ENCODE measurements around the gene AKAP8.

DNA sequence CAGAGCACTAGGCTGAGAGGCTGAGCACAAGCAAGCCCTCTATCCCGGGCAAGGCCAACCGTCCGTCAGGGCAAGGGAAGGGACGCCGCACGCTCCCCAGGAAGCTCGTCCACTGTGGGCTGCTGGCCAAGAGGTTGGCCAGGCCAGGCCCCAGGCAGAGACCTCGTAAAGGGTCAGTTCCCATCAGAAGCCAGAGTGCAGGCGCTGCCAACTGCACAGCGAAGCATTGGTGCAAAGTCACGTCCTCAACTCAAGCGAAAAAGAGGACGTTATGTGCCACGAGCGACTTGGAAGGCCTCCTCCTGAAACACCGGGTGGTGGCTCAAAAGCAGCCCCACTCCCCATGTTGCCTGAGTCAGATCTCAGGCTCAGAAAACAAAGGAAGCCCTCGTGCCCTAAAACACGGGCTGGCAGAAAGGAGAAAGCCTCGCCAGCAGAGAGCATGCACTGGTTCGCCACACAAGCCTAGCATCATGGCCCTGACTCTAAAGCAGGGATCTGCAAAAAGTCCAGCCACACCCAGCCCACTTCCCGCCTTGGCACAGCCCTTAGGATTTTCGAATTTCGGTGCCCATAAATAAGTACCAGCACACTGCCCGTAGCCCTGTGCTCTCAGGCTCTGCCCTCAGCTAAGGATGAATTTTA lies 4.7 kb downstream of the AKAP8 start:
- TF ChIP-seq CEBPB (IDR thresholded peaks at IDR 0.05) = no peak
- TF ChIP-seq, protein P1, sequence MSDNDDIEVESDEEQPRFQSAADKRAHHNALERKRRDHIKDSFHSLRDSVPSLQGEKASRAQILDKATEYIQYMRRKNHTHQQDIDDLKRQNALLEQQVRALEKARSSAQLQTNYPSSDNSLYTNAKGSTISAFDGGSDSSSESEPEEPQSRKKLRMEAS (IDR thresholded peaks at IDR 0.05) = no peak
- TF ChIP-seq RAD21 (IDR thresholded peaks at IDR 0.05; ENCODE audit: low read depth) = no peak

Data from Ishikawa (cell line).